GM18498 (cell line): Measurements from ENCODE around the gene GLIS1.
"Not testable (repeated sequence)": the region's sequence is repeated elsewhere in the genome, so short reads cannot be mapped to it uniquely, and the experiment has no call there.

Experiments
- ATAC-seq: cut with Tn5 transposase; IDR thresholded peaks from one replicate; pipeline ENCODE4 v1.9.1; 2021; ENCODE audit warnings: mild to moderate bottlenecking, moderate library complexity; ENCODE audit not compliant: unreplicated experiment

GLIS1 gene

DNA sequence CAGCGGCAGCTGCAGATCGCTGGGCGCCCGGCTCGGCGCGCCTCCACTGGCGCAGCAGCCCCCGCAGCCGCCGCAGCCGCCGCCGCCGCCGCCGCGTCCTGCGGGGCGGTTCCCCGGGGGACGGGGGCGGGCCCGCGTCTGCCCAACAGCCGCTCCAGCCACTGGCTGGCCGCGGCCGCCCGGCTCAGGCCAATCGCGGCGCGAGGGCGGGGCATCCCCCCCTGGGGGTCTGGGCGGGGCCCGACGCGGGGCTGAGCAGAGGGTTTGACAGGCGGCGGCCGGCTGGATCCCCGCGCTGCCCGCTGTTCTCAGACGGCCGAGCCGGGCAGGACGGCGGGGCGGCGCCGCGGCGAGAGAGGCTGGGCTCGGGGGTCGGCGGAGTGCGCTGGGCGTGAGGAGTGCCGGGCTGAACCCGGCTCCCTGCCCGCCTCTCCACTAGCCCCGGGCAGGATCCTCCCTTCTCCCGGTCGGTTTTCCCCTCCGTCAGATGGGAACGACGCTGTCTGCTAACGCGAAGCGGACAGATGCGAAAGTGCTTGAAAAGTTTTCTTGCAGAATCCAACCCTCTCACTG, at the start of gene GLIS1:
TSS of gene GLIS1 (minus strand) at position 56 of the 573 bp plus-strand sequence. CDS start 1,100 bp downstream, outside the sequence.
- peak; percentile 98 for ATAC-seq

- ATAC-seq = no peak
Measured at GRCh38 chr1:53787655-53788054, 48.7 kb upstream of the GLIS1 start.

GRCh38 chr1:53783056-53783455, 44.1 kb upstream of the GLIS1 start:
- no peak for ATAC-seq

- ATAC-seq = no peak
Measured at GRCh38 chr1:53781654-53782053, 42.7 kb upstream of the GLIS1 start.

- ATAC-seq = no peak
Measured at GRCh38 chr1:53777272-53777671, 38.3 kb upstream of the GLIS1 start.

- ATAC-seq = no peak
Measured at GRCh38 chr1:53771648-53772047, 32.7 kb upstream of the GLIS1 start.

DNA sequence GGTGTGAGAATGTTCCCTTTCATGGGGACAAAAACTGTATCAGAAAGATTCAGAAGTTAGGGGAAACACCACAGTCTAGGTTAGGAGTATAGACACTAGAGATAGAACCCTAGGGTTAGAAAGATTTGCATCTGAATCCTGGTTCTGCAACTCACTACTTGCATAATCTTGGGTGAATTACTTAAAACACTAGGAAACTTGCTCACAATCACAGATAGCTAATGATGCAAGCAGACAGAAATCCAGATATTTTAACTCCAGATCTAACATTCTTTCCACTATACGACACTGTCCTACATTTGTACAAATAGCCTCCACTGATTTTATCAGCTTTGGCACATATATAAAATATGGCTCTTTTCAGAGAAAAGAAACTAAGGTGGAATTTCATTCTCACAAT, 30.8 kb upstream of the GLIS1 start:
- no peak for ATAC-seq

GRCh38 chr1:53769184-53769583, 30.2 kb upstream of the GLIS1 start:
- ATAC-seq = no peak

- no peak for ATAC-seq
Measured at GRCh38 chr1:53766831-53767405, 28.0 kb upstream of the GLIS1 start.

- ATAC-seq = no peak
Measured at GRCh38 chr1:53766194-53766742, 27.3 kb upstream of the GLIS1 start.

DNA sequence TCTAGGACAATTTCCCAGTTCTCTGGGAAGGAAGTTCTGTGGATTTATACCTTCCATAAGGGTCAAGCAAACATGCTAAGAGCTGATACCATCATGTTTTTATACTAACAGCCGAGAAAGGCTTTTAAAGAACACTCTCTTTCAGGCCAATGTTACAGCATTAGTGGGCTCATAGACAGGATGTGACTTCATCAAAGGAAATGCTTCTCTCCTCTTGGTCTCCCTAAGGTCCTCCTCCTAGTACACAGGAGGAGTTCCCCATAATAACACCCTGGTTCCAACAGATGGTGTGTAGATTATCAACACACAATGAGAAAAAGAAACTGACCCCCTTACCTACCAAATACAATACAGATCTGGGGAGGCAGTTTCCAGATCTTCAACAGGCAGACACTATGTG, 26.7 kb upstream of the GLIS1 start:
- peak; percentile 50 for ATAC-seq

DNA sequence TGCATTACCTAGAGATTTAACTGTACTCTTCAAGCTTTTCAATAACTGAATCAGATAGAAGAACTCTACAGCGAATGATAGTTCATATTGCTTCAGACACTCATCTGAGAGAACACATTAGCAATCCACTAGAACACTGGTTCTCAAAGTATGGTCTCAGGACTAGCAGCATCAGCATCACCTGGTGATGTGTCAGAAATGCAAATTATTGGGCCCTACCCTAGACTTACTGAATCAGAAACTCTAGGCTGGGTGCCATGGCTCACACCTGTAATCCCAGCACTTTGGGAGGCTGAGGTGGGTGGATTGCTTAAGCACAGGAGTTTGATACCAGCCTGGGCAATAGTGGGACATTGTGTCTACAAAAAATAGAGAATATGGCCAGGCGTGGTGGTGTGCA, 24.9 kb upstream of the GLIS1 start:
- no peak for ATAC-seq

GRCh38 chr1:53763461-53763860, 24.5 kb upstream of the GLIS1 start:
- no peak for ATAC-seq

DNA sequence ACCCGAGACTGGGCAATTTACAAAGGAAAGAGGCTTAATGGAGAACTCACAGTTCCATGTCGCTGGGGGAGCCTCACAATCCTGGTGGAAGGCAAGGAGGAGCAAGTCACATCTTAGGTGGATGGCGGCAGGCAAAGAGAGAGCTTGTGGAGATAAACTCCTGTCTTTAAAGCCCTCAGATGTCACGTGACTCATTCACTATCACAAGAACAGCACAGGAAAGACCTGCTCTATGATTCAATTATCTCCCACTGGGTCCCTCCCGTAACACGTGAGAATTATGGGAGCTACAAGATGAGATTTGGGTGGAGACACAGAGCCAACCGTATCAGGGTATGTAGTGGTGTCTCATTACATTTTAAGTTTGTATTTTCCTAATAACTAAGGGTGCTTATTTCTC, 21.5 kb upstream of the GLIS1 start:
- not testable (repeated sequence) for ATAC-seq

GRCh38 chr1:53755874-53756273, 16.9 kb upstream of the GLIS1 start:
- no peak for ATAC-seq

DNA sequence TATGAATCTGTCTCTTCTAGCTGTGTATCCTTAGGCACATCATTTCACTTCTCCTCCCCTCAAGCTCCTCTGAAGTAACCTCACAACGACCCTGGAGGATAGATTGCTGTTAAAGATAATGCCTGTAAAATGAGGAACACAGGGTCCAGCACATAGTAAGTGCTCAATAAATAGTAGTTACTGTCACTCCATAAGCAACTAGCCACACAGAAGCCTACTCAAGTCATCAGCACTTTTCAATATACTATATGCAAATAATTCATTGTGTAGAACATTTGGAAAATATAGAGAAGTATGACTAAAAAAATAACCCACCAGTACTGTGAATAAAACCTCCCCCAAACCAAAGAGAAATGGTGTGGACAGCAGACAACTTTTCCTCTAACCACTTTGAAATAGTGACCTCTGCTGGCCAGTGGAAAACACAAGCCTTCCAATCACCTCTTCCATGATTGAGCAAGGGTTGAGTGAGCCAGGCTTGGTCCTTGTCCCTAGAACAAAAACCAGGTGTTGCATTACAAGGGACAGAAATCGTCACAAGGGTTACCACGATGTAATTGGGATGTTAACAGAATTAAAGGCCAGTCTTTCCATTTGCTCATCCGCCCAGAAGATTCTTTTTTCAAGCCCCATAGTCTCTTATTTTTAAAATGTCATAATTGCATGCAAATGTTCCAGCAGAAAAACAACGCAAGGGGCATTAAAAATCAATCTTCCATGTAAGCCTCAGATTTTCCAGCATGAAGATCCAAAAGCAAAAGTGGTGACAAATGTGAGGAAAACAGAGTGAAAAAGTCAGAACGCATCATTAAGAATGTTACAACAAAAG, 15.7 kb upstream of the GLIS1 start:
- ATAC-seq = no peak

DNA sequence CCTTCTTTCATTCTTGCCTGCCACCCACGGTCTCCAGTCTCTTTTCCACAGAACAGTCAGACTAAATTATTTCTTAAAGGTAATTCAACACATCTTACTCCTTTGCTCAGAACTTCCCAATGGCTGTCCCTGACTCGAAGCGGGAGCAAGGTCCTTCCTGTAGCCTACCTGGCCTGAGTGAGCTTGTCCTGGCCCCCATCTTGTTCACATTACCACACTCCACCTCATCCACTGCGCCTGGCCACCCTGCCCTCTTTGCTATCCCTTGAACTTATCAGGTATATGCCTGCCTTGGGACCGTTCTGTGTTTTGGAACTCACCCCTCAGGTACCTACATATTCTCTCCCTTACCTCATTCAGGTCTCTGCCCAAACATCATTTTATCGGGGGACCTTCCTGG, 13.3 kb upstream of the GLIS1 start:
- no peak for ATAC-seq

DNA sequence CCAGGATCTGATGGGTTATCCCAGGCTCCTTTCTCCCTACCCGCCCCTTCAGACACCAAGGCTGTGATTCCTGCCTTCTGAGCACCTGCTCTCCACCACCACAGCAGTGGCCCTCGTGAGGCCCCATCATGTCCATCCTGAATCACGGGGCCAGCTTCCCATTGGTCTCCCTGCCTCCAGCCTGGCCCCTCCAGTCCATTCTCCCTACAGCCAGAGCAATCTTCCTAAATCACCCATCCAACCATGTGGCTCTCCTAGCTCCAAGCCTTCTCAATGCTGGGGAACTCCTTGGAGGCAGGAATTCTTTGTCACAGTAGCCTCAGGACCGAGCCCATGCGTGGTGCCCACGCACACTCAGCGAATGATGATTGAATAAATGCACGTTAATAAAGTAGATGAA, 8.9 kb upstream of the GLIS1 start:
- no peak for ATAC-seq

DNA sequence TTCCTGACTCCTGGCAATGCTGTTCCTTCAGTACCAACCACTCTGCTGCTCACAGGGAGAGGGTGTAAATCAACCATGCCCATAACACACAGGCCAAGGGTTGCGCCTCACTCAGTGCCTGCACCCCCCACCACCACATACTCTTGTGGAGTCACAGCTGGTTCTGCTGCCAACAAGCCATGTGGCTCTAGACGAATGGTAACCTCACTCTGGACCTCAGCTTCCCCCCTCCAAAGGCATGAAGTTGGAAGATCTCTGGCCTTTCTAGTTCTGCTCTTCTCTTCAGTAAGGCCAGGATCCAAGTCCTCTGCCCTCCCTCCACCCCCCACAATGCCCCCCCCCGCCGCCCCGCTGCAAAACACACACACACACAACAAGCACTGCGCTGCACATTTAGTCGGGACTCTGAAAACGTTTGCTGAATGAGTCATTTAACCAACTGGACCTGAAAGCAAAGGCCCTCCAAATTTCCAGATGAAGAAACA, 1.7 kb upstream of the GLIS1 start:
- ATAC-seq = no peak

DNA sequence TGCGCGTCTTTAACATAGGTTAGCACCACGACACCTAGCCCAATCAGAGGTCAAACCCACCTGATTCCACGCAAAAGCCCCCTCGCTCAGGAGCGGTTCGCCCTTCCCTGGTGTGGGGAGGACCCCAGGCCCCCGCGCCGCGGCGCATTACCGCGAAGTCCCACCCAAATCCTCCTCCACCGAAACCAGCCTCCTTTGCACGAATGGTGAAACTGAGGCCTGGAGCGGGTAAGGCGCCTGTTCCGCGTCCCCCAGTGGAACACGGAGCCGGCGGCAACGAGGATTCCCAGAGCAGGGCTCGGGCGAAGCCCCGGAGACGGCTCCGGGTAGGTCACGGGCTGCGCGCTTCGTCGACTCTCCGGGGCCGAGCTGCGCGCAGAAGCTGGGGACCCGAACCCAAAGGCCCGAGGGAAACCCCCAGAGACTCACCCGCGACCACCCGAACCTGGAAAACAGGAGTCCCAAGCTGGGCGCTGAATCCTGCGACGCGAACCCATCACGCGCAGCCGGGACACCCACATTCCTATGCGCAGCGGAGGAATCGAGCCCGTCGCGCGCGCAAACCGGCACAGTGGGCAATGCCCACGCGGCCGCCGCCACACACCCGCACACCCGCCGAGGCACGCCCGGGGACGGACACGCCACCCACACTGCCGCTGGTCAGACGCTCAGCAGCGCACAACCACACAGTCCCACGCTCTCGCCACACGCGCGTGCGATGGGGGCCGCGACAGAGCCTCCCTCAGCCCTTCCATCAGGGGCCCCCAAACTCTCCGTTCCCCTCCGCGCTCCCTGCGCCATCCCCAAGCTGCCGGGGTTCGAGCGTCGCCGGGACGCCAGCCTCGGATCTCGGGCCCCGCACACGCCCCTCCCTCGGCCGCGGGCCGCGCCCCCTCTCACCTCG, 507 bp downstream of the GLIS1 start:
- no peak for ATAC-seq
